ENCODE measurements around the gene RYR3. TPM values are rescaled to one million over a fixed set of nuclear protein-coding genes. Genes with fewer than 3 reads are reported as not detected.

RYR3 gene
- total RNA-seq = 0.05 and 0.11 TPM in 2 replicates
- polyA plus RNA-seq (2012) = 0.66 TPM

DNA sequence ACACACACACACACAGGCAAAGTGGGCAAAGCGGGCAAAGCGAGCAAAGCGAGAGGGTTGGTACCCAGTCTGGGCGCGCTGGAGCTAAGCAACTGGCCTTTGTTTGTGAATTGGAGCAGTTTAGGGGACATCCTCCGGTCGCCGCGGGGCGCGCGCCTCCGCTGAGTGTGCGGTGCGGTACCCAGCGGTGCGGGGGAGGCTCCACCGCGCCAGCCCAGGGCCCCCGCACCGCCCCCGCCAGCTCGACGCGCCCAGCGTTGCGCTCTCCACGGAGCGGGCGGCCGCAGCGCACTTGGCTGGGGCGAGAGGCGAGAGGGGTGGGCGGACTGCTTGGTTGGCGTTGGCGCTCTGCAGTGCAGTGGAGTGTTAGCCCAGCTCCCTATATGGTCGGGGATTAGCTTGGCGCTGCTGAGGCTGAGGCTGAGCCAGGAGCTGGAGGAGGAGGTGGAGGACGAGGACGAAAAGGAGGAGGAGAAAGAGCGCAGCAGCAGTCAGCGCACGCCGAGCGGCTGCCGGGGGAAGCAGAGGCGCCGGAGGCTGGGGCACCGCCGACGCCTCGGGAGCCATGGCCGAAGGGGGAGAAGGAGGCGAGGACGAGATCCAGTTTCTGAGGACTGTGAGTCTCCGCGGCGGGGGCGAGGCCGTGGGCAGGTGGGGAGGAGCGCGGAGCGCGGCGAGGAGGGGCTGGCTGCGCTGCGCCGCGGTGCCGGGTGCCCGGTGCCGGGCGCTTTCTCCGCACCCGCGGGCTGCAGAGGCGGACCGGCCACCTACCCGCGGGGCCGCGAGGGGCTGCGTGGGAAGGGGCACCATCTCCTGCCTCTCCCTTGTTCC lies at the start of gene RYR3:
TSS of gene RYR3 (plus strand) at position 487 of the 831 bp plus-strand sequence. CDS start at position 566, 79 bp downstream.
- peak; percentile 13 for DNase-seq (ENCODE audit: low read depth)

DNA sequence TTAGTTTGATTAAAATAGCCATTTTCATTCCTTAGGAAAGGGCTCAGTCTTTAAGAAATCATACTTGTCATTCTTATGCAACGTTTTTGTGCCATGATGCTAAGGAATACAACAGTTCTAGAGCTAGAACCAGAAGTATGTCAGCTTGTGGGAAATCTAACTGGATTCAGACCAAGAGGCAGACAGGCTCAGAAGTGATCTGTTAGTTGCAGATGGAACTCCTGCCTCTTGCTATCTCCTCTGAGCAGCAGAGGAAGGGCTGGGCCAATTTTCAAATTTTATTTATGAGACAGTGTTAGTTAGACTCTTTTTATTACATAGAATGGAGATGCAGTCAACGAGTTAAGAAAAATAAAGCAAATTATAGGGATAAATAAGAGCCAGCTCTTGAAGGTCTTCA lies 48.5 kb upstream of the RYR3 start:
- no peak for DNase-seq (ENCODE audit: low read depth)

DNA sequence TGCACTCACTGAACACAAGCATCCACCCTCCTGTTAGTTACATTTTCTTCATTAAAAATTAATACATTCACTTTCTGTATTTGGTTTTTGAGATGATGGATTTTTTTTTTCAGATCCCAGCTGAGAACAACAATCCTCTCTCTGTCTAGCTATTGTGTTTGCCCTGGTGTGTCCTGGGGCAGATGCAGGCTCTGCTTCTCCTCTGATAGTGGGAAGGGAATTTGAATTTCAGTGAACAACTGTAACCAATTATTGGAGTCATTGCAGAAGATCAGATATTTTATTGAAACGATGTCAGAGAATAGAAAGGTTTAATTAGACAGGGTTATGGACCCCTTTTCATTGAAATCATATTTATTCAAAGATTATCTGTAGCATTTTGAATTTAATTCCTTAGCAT lies 33.1 kb upstream of the RYR3 start:
- DNase-seq (ENCODE audit: low read depth) = no peak

DNA sequence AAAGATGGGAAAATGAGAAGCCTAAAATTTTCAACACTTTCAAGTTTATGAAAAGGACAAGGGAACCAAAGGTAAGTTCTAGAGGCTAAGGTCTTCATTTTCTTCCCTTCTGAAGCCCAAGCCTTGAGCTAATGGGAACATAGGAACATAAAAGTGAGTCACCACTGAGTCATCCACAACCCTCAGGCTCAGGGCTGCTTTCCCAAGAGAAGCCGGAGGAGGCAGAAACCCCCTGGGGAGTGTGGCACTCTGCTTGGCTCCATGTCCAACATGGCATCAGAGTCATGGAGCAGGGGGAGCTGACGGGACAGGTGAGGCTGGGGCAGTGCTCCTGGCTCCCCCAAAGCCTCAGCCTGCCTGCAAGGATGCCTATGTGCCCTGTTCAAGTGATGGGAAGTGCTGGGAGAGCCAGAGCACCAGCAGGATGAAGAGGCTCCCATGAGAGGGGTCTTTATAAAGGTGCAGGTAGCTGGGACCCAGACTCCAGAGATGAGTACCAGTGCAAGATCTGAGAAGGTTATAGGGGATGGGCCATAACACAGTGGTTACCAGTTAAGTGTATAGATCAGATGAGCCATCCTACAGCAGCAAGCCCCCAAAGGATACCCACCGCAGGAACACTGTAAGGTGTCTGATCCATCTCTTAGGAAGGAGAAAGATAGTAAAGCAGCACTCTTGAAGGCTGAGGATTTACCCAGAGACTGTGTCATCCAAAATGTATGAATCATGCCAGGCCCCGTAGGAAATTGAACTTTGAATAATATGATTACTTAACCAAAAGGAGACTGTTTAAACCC lies 31.8 kb upstream of the RYR3 start:
- peak; percentile 73 for DNase-seq (ENCODE audit: low read depth)

- DNase-seq (ENCODE audit: low read depth) = no peak
Observed at GRCh38 chr15:33279613-33280205, 31.1 kb upstream of the RYR3 start.

DNA sequence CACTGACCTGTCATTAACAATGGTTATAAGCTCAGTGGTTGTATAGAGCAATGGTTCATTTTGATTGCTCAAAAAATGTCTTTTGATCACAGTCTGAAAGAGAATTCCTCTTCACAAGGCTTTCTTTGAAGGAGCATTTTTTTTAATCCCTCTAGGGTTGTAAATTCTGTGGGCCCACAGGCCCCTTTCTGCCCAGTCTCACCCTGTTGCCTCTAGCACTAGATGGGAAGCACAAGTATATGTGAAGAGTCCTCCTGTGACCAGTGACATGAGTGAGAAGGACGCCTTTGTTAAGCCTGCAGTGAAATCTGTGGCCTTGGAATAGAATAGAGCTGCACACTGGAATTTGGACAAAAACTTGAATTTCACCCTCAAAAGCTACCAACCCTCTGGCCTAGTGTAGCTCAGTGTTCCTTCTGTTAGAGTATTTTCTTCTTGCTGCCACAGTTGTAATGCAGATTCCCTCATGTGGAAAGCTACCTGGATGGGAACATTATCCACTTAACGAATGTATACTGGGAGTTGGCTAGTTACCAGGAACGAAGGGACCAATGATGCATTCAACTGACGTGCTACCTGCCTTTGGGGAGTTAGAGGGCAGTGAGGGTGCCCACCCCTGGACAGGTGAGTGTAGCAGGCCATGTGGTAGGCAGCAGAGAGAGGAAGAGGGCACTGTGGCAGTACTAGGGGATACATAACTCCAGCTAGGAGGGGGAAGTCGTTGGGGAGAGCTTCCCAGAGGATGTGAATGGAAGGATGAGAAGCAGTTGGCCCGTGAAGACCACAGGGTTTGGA lies 28.3 kb upstream of the RYR3 start:
- no peak for DNase-seq (ENCODE audit: low read depth)

- no peak for DNase-seq (ENCODE audit: low read depth)
Observed at GRCh38 chr15:33283576-33283975, 27.2 kb upstream of the RYR3 start.

GRCh38 chr15:33284336-33284735 lies 26.4 kb upstream of the RYR3 start:
- DNase-seq (ENCODE audit: low read depth) = no peak

GRCh38 chr15:33292717-33293307 lies 18.0 kb upstream of the RYR3 start:
- peak; percentile 69 for DNase-seq (ENCODE audit: low read depth)

DNA sequence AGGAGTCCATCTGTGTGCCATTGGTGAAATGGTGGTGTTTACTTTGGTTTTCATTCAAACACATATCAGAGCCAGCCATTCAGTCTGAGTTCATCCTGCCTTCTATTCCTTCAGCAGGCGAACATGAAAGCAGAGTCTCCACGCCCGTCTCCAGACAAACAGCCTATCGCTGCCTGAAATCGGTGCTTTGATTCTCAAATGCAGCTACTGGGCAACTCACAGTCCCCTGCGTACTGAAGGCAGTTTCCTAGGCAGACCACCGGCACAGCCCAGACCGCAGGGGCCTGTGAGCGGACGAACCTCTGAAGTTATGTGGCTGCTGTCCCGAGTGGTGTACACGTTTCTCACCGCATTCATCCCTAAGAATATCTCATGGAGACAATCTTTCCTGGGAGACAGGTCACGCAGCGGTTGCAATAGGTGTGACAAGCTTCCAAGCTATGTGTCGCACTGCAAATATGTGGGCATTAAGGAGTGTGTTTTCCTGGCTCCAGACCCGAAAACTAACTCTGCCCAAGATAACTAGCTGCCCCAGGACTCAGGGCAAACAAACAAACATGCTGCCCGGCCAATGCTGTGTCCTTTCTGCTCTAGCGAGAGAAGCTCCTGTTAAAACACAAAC lies 16.9 kb upstream of the RYR3 start:
- DNase-seq (ENCODE audit: low read depth) = peak; percentile 32

- no peak for DNase-seq (ENCODE audit: low read depth)
Observed at GRCh38 chr15:33296050-33296449, 14.7 kb upstream of the RYR3 start.

DNA sequence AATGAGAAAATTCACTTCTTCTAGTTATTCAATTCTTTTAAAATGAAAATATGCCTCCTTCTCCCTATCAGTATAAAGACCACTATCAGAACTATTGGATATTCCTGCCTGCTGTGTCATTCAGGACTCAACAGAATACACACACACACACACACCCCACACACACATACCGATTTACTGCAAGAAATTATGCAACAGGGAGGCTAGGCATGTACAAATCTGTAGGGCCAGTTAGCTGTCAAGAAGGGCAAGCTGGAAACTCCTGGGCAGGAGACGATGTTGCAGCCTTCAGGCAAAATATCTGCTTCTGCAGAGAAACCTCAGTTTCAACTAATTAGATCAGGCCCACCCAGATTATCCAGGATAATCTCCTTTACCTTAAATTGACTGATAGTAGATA lies 13.9 kb upstream of the RYR3 start:
- DNase-seq (ENCODE audit: low read depth) = no peak

GRCh38 chr15:33298631-33299030 lies 12.1 kb upstream of the RYR3 start:
- DNase-seq (ENCODE audit: low read depth) = peak; percentile 49

- no peak for DNase-seq (ENCODE audit: low read depth)
Observed at GRCh38 chr15:33304924-33305323, 5.8 kb upstream of the RYR3 start.

GRCh38 chr15:33309602-33310276 lies 1.0 kb upstream of the RYR3 start:
- DNase-seq (ENCODE audit: low read depth) = peak; percentile 24

DNA sequence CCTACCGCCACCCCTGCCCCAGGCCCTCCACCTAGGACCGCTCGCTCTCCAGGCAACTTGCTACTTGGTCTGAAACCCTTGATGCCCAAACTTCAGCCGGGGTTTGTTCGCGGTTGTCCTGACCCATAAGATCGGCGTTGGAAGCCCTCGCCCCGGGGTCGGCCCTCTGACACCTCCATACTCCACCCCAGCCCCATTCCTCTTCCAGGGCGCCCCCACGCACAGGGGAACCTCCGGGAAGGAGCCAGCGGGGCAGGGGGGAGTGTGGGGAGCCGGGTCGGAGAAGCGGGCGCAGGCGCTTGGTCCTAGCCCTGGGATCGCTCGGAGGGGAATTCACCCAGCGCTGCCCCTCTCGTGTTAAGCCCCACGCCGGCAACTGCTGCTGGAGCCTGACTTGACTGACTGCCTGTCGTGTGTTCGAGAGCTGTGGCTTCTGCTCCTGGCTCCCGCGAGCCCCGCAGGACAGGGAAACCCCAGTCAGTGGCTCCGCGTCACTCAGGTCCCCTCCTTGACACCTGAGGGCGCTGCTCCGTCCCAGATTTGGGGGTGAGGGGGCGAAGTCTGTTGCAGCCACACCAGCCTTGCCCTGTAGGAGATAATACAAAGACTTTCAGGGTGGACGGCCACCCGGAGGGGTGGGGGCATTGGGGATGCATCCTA lies 675 bp downstream of the RYR3 start:
- no peak for DNase-seq (ENCODE audit: low read depth)

- DNase-seq (ENCODE audit: low read depth) = no peak
Observed at GRCh38 chr15:33313491-33313890, 2.7 kb downstream of the RYR3 start.

DNA sequence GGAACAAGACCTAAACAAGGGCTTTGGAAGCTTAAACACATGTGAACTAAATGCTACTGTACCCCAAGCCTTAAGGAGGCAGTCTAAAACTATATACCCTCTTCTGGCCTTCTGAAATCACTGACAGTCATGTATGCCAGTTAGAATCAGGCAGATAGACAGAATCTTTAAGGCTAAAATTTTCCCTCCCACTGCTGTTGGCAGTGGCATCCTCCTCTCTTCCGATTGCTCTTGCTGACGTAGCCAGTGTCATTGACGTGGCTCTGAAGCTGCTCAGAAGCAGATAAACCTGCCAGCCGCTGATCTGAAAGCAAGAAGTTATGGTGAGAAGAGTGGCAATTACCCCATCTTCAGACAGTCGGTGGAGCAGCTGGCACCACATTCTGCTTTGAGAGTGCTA lies 3.3 kb downstream of the RYR3 start:
- no peak for DNase-seq (ENCODE audit: low read depth)

- no peak for DNase-seq (ENCODE audit: low read depth)
Observed at GRCh38 chr15:33315044-33315443, 4.3 kb downstream of the RYR3 start.
